Measurements from ENCODE around the gene DHX35. TPM values are rescaled to one million over a fixed set of nuclear protein-coding genes. Genes with fewer than 3 reads are reported as not detected.

DHX35 gene
- total RNA-seq, 2 donors from 2014 or later, result 12.2 to 16.1 TPM

GRCh38 chr20:39069976-39070375 lies 107.8 kb downstream of the DHX35 start:
- no peak for TF ChIP-seq CTCF (conservative IDR thresholded peaks at IDR 0.05)
- Mint-ChIP-seq H3K4me1 (no peaks in the 10 kb centered on the region), H3K36me3 (ENCODE audit: low read depth) (no peaks in the 10 kb centered on the region), H3K4me3 (no peak overlapping the region), H3K9me3 (no peaks in the 10 kb centered on the region), H3K27ac (no peak overlapping the region), H3K27me3 (ENCODE audit: insufficient read depth) (peaks cover 31% of the 10 kb centered on the region)
- Histone ChIP-seq H3K4me1 (ENCODE audit: control insufficient read depth, insufficient read depth, low read length) (no peaks in the 10 kb centered on the region), H3K4me3 (ENCODE audit: low read length) (no peak overlapping the region), H3K27me3 (ENCODE audit: control insufficient read depth, insufficient read depth, low read length, poor library complexity, severe bottlenecking) (peaks cover 38% of the 10 kb centered on the region), H3K36me3 (ENCODE audit: control insufficient read depth, insufficient read depth, low read length) (no peaks in the 10 kb centered on the region), H3K9me3 (ENCODE audit: control insufficient read depth, low read length) (peaks cover 8% of the 10 kb centered on the region), H3K9ac (ENCODE audit: extremely low read depth, low read length, poor library complexity, severe bottlenecking) (no peak overlapping the region), H3K27ac (ENCODE audit: low read depth, low read length) (no peak overlapping the region)
- DNase-seq, result no peak
- WGBS, 2 experiments (ENCODE audit: insufficient coverage in 1 of 2, insufficient read length in 1 of 2), result 73 to 87% methylated on average over 5 to 6 of the region's 6 CpGs

- Histone ChIP-seq H3K4me3 (ENCODE audit: low read length) (no peak overlapping the region), H3K9ac (ENCODE audit: extremely low read depth, low read length, poor library complexity, severe bottlenecking) (no peak overlapping the region), H3K4me1 (ENCODE audit: control insufficient read depth, insufficient read depth, low read length) (no peaks in the 10 kb centered on the region), H3K9me3 (ENCODE audit: control insufficient read depth, low read length) (peaks cover 8% of the 10 kb centered on the region), H3K27ac (ENCODE audit: low read depth, low read length) (no peak overlapping the region), H3K36me3 (ENCODE audit: control insufficient read depth, insufficient read depth, low read length) (no peaks in the 10 kb centered on the region), H3K27me3 (ENCODE audit: control insufficient read depth, insufficient read depth, low read length, poor library complexity, severe bottlenecking) (peaks cover 38% of the 10 kb centered on the region)
- no peak for DNase-seq
- no peaks in the 10 kb centered on the region for H3K36me3 Mint-ChIP-seq (ENCODE audit: low read depth)
- H3K27me3 Mint-ChIP-seq (ENCODE audit: insufficient read depth), result peaks cover 36% of the 10 kb centered on the region
- WGBS, 2 experiments (ENCODE audit: insufficient coverage in 1 of 2, insufficient read length in 1 of 2), result 87 to 98% methylated on average over 6 to 7 of the region's 7 CpGs
- H3K4me1 Mint-ChIP-seq, result no peaks in the 10 kb centered on the region
- no peak for TF ChIP-seq CTCF (conservative IDR thresholded peaks at IDR 0.05)
- H3K9me3 Mint-ChIP-seq, result no peaks in the 10 kb centered on the region
- H3K27ac Mint-ChIP-seq, result no peak overlapping the region
- H3K4me3 Mint-ChIP-seq, result no peak overlapping the region
These were observed 108.5 kb downstream of the DHX35 start for GRCh38 chr20:39070484-39071231.

- Mint-ChIP-seq H3K27me3 (ENCODE audit: insufficient read depth) (peaks cover 45% of the 10 kb centered on the region), H3K4me3 (no peak overlapping the region), H3K36me3 (ENCODE audit: low read depth) (no peaks in the 10 kb centered on the region), H3K9me3 (no peaks in the 10 kb centered on the region), H3K4me1 (no peaks in the 10 kb centered on the region), H3K27ac (no peak overlapping the region)
- TF ChIP-seq CTCF (conservative IDR thresholded peaks at IDR 0.05), result no peak
- WGBS, 2 experiments (ENCODE audit: insufficient coverage in 1 of 2, insufficient read length in 1 of 2), result 82 to 96% methylated on average over 4 to 11 of the region's 11 CpGs
- Histone ChIP-seq H3K4me1 (ENCODE audit: control insufficient read depth, insufficient read depth, low read length) (no peaks in the 10 kb centered on the region), H3K27ac (ENCODE audit: low read depth, low read length) (no peak overlapping the region), H3K9me3 (ENCODE audit: control insufficient read depth, low read length) (peaks cover 8% of the 10 kb centered on the region), H3K27me3 (ENCODE audit: control insufficient read depth, insufficient read depth, low read length, poor library complexity, severe bottlenecking) (peaks cover 38% of the 10 kb centered on the region), H3K4me3 (ENCODE audit: low read length) (no peak overlapping the region), H3K36me3 (ENCODE audit: control insufficient read depth, insufficient read depth, low read length) (no peaks in the 10 kb centered on the region), H3K9ac (ENCODE audit: extremely low read depth, low read length, poor library complexity, severe bottlenecking) (no peak overlapping the region)
- DNase-seq, result no peak
These were observed 110.0 kb downstream of the DHX35 start for GRCh38 chr20:39072132-39072531.

Measured in endodermal cell (in vitro differentiated cells).